ENCODE data around the gene CAB39L.

The CAB39L gene

DNA sequence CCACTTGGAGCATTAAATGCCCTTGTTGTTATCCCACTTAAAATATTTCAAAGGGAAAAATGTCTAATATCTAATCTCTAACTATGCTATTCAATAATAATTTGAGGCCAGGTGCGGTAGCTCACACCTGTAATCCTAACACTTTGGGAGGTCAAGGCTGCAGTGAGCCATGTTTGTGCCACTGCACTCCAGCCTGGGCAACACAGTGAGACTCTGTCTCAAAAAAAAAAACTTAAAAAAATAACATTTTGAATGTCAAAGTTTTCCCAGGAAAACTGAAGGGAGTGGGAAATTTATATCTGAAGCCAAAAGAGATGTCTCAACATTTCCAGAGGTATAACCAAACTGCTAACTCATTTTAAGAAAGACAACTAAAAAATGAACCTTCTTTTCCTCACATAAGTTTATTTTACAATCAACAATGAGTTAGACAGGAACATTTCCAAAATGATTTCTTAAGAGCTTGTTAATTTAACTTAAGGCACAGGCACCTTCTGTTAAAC lies 47.9 kb downstream of the CAB39L start:
- DNase-seq = no peak

DNA sequence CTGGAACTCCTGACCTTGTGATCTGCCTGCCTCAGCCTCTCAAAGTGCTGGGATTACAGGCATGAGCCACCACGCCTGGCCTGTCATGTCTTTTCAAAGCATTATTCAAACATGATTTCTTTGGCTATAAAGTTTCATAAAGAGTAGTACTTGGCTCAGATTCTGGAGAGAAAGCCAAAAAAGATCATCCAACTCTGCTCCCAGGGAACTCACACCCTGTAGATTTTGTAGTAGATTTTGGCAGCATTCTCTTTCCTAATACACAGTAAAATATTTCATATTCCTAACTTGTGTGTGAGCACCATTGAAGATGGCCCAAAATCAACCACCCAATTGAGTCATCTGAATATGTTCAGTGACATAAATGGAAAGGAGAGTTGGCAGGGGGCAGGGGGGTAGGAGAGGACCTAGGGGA lies 48.4 kb downstream of the CAB39L start:
- no peak for DNase-seq

DNA sequence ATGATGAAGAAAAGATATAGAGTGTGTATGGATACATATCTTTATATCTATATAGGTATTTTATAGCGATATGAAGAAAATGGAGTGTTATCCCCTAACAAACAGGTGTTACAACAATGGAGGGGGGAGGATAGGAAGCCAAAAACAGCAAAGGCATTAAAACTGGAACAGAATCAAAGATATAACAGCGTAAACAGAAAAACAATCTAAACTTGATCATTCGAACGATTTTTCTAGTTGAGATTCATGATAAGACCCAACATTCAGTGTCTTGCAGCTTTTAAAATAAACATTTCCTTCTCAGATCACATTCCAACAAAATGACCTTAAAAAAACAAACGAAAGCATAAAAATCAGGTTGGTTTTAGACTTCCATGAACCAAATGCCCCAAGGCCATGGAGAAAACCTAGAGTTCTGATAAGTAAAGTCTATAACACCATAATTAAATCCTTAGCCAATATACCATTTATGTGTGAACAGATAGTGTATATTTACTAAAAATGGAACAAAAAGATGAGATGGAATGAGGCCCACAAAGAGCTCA lies 55.7 kb downstream of the CAB39L start:
- DNase-seq = no peak

DNA sequence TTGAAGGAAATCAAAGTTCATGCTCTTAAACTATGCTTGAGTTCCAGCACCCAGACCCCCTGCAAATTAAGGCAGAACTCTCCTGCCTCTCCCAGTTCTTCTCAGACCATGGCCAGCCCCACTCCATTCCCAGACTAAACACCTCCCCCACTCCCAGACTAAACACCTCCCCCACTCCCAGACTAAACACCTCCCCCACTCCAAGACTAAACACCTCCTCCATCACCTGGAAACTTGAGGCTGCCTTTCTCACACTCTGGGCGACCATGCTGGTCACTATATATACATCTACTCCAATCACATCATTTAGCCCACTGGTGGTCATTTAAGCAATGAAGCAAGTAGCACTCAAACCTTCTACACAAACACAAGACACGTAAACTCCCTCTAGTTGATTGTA lies 57.2 kb downstream of the CAB39L start:
- DNase-seq = no peak

DNA sequence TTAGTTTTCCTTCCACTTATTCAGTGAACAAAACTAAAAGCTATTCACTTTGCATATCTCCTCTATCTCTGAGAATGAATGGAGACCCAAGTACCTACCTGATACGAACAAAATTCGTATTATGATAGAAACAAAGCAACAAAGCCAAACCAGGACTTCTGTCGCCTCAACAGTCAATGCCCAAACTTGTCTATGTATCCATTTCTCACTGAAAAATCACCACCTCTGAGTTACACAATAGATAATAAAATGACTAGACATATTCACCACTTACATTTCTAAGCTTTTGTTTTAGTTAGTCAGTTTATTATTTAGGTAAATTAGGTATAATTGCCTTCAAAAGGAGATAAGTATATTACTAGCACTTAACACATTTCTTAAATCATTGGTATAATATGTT lies 67.7 kb downstream of the CAB39L start:
- no peak for DNase-seq

DNA sequence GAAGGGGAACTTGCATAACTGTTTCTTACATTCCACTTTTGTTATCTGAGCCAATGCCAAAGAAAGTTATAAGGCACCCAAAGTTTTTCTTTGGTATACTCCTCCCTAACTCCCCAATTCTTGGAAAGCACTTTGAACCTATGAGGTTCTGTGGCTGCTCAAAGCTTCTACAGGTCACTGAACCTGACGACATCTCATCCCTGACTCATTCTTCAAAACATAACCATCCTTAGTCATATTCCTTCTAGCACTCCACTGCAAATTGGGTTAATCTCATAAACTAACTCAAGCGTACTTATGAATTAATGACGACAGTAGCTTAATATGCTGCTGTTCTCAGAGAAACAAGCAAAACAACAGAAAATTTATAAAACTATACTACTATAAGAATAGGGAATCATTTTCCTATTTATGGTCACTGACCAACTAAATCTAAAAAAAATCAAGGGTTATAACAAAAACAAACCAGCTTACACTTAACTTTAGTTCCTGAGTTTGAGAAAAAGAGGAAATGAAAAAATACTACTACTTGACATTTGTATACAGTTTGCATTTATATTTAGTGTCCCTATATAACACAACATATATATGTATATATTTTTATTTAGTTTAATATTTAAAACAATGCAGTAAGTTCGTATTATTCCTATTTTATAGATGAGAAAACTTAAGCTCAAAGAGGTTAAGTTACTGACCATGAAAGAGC lies 69.1 kb downstream of the CAB39L start:
- no peak for DNase-seq

DNA sequence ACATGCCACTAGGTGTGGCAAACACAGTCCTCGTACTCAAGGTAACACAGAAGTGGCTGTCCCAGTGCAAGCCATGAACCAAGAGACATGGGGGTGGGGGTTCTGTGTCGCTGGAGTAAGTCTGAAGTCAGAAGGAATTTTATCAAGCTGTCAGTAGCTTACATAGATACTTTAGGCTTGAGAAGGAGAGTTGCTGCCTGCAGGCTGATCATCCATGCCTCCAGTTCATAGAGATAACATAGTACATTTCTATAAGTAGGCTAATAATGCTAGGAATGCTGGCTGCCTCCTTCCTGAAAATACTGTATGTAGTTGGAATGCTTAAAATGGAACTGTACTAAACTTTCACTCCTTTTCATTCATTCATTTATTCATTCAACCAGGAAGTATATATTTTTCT lies 70.1 kb downstream of the CAB39L start:
- DNase-seq = no peak

DNA sequence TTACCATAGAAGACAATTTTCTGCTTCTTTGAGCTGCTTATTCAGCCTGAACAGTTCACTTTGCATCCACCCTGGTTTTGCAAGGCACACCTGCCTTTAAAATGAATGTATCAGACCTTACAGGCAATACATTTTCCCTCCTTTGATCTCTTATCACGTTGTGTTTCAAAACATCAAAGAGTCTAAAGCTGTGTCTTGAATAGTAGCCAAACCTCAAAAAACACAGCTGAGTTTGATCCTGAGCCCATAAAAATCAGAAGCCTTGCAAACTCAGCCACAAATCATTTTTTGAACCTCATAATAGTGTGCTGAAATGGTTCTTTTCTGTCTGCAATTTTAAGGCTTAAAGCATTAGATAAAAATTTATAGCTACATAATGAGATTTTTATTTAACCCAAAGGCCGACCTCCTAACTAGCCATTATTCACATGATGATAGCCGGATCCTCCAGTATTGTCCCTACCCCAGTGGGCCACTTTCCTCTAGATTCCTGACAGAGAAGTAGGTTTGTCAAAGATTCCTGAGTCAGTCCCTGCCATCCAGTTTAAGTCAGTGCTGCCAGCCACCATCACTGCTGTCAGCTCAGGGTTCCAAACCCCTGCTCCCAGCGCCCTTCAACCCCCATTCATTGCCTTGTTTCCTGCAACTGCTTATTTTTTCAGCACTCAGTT lies 71.8 kb downstream of the CAB39L start:
- DNase-seq = no peak

DNA sequence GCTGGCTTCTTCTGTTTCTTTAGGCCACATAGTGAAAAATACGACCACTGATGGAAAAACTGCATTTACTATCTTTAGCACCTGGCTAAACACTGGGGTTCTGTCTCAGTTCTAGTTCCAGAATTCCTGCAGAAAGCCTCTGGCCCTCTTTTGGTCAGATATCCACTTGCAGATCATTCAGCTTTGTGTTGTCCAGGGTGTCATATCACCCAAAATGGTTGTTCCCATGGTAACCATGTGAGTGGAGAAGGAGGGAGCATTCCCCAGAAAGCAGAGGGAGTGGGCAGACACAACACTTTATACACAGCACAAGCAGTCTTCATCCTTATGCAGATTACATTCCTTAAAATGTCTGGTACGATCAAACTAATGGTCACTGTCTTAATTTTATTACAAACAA lies 73.5 kb downstream of the CAB39L start:
- DNase-seq = no peak

DNA sequence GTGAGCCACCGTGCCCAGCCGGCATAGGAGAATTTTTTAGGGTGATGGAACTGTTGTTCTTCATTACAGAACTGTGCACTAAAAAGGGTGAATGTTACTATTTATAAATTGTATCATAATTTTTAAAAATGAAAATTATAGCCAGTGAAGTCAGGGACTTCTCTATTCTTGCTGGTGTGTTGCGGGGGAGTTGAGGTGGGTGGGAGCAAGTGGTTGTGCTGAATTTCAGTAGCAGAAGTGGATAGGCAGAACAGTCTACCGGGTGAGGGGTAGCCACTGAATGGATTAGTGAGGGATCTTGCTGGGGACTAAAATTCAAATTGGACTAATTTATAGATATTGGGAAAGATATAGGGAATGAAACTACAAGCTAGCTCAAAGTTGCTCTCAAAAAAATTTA lies 74.0 kb downstream of the CAB39L start:
- no peak for DNase-seq

DNA sequence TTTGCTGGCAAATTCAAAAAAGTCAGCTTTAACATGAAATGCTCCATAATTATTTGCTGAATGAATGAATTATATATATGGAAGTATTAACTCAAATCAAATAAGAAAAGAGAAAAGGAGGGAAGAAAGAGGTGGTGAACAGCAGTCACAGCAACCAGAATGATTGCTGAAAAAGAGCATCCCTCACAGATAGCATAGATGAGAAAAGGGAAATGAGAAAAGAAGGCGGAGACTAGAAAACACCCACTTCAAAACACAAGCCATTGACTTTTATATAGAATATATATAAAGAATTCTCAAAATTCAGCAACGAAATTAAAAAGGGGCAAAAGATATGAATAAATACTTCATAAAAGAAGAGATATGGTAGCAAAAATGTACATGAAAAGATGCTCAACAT lies 75.2 kb downstream of the CAB39L start:
- DNase-seq = no peak

DNA sequence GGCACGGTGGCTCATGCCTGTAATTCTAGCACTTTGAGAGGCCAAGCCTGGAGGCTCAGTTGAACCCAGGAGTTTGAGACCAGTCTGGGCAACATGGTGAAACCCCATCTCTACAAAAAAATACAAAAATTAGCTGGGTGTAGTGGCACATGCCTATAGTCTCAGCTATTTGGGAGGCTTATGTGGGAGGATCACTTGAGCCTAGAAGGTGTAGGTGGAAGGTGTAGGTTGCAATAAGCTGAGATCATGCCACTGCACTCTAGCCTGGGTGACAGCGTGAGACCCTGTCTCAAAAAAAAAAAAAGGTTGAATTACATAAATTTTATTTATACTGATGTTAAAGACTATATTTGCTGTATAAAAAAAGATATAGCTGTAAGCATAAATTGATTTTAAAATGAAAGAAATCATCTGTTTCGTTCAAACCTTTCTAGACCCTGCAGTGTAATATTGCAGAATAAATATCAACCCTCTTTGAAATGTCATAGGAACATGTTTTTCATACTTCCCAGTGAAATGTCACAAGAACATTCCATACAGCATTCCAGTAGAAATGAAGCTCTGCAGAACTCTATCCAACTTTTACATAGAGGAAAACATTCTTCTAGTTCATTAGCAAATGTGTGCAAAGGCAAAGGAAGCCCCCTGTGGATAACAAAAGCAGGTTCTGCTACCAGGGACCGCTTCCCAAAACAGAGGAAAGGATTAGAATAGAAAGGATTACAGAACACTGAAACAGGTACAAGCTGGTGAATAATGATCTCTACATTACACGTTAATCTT lies 76.0 kb downstream of the CAB39L start:
- DNase-seq = no peak

DNA sequence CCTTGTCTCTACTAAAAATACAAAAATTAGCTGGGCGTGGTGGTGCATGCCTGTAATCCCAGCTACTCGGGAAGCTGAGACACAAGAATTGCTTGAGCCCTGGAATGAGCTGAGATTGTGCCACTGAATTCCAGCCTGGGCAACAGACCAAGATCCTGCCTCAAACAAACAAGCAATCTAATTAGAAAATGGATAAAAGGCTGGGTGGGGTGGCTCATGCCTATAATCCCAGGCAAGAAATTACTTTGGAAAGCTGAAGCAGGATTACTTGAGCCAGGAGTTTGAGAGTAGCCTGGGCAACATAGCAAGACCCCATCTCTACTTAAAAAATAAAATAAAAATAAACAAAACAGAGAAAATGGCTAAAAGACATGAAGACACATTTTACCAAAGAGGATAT lies 77.0 kb downstream of the CAB39L start:
- DNase-seq = no peak

DNA sequence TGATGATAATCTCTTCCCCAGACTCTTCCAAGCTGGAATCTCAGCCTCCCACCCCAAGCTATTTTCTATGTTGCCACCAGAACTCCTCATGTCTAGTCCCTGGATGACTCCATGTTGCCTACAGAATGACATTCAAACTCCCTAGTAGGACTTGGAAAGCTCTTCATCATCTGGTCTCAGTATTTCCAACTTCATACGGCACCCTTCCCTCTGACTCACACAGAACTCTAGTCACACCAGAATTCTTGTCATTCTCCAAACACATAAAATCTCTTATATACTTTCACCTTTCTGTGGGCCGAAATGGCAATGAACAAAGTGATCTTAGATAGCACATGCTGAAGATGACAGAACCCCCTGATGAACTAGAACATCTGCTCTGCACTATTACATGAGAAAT lies 86.2 kb downstream of the CAB39L start:
- no peak for DNase-seq

DNA sequence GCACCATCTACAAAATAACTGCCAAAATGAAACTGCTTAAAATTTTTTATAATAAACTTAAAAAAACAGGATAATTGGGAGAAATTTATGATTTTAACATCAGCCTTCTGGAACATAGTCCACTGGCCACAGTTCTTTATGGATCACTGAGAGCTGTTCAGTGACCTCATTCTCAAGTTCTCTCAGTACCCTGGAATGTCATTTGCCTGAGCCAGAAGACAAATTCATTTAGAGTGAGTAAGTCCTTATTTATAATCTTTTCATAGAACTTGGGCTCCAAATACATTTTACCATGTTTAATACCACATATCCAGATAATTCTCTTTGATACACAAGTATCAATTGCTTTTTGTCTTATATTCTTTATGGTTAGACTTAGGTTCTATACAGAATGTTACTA lies 87.6 kb downstream of the CAB39L start:
- DNase-seq = no peak

DNA sequence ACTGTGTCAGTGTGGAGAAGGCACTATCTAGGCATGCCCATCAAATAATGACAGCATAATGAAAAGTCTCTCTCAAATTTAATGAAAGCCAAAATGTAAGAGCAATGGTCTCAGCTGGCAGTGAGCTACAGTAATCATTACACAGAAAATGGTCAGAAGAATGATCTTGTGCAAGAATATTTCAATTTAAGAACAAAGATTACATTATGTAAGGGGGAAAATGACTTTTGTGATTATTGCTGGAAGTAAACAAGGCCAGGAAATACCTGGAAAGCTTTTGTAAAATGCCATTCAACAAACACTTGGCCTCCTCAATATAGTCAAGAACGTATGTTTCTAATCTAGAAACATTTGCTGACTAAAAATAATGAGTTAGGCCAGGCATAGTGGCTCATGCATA lies 89.1 kb downstream of the CAB39L start:
- DNase-seq = no peak

DNA sequence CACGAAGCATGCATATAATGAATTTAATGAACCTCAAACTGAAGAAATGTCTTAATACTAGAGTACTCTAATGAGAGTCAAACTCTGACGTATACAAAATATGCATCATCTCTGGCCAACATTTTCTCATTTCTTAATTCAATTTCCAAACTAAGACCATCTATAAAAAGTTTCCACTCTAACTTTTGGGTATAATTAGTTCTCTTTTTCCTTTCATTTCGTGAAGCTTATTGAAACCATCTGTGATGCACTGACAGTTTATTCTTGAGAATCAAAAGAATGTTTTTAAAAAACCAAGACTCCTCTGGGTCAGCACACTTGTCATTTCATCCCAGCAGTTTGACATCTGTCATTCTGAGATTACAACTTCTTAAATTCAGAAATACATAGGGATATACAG lies 90.0 kb downstream of the CAB39L start:
- DNase-seq = no peak

DNA sequence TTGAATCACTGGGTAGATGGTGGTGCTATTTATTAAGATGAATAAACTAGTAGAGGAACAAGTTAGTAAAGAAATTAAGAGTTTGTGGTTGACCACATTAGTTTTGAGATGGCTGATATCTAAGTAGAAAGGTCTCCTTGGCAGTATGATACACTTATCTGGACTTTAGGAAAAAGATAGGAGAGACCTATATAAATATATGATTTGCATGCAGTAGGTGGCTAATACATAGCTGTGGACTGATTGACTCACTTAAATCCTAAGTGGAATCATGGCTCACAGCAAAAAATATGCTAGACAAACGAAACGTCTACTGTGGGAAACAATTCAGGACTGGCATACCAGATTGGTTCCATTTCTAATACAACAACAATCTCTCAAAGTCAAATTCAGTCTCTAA lies 92.0 kb downstream of the CAB39L start:
- DNase-seq = no peak

DNA sequence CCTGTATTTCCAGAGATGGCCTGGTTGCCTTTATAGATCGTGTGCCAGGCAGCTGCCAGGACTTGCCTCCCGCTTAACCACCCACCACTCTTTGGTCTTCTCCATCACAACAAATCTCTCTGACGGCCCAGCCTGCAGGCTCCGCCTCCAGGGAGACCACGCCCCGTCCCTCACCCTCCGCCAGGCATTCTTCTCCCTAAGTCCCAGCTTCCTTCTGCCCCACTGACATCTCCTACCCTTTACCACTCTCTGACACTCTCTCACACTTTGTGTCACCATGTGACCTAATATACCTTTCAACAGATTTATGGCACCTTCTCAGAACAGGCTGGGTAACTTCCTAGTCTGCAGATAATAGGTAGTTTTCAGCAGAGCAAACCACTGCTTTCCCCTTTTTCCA lies 95.1 kb downstream of the CAB39L start:
- no peak for DNase-seq

DNA sequence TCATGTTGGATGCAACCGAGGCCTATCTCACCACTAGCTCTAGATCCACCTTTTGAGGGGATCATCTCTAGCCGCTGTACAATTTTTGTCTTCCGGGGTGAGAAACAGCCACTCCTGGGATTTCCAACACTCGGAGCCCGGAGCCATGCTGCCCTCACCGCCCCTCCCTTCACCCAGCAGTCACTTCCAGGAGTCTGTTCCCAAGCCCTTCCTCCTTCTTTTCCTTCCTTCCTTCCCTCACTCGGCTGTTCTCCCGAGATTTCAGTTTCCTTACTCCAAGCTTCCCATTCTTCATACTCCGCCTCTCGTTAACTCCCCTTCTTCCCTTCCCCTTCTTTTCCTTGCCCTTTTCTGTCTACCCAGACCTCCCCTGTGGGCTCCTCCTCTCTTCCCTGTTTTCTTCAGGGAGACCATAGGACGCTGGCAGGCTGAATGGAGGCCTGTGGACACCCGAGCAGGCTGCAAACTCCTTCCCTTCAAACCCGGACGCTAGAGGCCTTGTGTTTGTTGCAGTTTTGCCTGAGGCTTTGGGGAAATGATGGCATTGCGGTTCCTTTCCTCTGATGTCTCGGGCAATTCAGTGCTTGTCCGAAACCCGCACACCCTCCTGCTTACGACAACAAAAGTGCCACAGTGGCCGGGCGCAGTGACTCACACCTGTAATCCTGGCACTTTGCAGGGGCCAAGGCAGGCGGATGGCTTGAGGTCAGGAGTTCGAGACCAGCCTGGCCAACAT lies 96.0 kb downstream of the CAB39L start:
- no peak for DNase-seq

DNA sequence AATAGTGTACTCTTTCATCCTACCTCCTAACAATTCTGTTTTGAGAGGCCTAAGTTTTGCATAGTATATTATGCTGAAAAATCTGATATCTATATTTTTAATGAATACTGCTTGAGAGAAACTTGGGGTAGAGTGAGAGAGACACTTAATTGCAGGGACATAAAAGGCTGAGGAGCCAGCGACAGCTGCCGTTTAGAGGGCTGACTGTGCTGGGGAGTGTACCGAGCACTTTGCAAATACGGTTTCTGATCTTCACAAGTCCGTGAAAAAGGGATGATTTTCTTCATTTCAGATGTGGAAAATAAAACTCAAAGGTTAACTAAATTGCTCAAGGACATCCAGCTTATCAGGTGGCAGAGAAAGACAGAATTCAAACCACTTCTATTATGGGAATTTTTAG lies 97.4 kb downstream of the CAB39L start:
- DNase-seq = no peak

DNA sequence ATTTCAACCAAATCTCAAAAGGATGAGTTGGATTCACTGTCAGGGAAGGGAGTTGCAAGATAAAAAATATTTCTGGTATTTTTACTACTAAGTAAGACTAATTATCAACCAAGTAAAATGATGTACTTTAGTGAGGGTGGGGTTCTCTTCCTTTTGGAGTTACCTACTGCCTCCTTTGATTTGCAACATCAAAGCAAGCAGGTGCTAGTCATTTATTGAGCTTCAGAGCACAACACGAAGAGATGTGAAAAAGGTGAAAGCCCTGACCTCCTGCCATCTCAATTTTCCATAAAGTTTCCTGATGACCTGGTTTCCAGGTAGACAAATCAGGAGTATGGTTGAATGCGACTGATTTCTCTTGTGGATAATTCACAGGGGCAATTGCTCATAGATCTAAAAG lies 100.1 kb downstream of the CAB39L start:
- DNase-seq = no peak

DNA sequence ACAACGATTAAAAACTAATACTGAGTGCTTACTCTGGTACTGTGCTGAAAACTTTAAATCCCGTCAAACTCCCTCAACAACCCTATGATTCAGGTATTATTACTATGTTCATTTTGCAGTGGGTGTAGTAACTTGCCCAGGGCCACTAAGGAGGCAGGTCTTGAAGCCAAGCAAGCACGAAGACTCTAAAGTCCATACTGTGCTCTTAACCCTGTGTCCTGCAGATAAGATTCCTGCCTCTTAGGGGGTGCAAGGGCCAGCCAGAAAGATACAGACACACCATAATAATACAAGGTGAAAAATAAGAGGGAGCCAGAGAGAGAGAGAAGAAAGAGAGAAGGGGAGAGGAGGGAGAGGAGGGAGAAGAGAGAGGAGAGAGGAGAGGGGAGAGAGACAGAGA lies 100.6 kb downstream of the CAB39L start:
- DNase-seq = no peak

Data from activated effector memory CD4-positive, alpha-beta T cell treated with anti-CD3 and anti-CD28 coated beads, Interleukin-2, amount 50 U/mL, for 16 hours (primary cell).